Measurements from ENCODE around the gene MACROD2. TPM values are rescaled to one million over a fixed set of nuclear protein-coding genes. Genes with fewer than 3 reads are reported as not detected.

The MACROD2 gene
- polyA plus RNA-seq, 1 experiment, result 0.47 TPM

GRCh38 chr20:14559612-14560011, 564.3 kb downstream of the MACROD2 start:
- DNase-seq (ENCODE audit: low read depth), result no peak
- Histone ChIP-seq H3K4me3 (ENCODE audit: low read depth, low read length) (no peak overlapping the region), H3K36me3 (ENCODE audit: control insufficient read depth, insufficient read depth, low read length) (no peaks in the 10 kb centered on the region), H3K27me3 (ENCODE audit: control insufficient read depth, insufficient read depth, low read length) (no peaks in the 10 kb centered on the region)
- POLR2A ChIA-PET, result no interaction called here
- CTCF ChIA-PET, result no interaction called here
- TF ChIP-seq, protein P1, sequence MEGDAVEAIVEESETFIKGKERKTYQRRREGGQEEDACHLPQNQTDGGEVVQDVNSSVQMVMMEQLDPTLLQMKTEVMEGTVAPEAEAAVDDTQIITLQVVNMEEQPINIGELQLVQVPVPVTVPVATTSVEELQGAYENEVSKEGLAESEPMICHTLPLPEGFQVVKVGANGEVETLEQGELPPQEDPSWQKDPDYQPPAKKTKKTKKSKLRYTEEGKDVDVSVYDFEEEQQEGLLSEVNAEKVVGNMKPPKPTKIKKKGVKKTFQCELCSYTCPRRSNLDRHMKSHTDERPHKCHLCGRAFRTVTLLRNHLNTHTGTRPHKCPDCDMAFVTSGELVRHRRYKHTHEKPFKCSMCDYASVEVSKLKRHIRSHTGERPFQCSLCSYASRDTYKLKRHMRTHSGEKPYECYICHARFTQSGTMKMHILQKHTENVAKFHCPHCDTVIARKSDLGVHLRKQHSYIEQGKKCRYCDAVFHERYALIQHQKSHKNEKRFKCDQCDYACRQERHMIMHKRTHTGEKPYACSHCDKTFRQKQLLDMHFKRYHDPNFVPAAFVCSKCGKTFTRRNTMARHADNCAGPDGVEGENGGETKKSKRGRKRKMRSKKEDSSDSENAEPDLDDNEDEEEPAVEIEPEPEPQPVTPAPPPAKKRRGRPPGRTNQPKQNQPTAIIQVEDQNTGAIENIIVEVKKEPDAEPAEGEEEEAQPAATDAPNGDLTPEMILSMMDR (IDR thresholded peaks at IDR 0.05; ENCODE audit: insufficient read depth, low read depth, low read length), result no peak

GRCh38 chr20:14561741-14562221, 566.5 kb downstream of the MACROD2 start:
- H3K36me3 ChIP-seq (ENCODE audit: control insufficient read depth, insufficient read depth, low read length), result no peaks in the 10 kb centered on the region
- ChIA-PET POLR2A (no interaction called here), CTCF (interaction anchor here (0.6 kb wide), 1 partner anchor 675 kb away, joined by 3 read pairs; no protein-coding TSS in a partner anchor)
- DNase-seq (ENCODE audit: low read depth), result no peak
- TF ChIP-seq, protein P1 (IDR thresholded peaks at IDR 0.05; ENCODE audit: insufficient read depth, low read depth, low read length), result no peak
- no peak overlapping the region for H3K4me3 ChIP-seq (ENCODE audit: low read depth, low read length)
- H3K27me3 ChIP-seq (ENCODE audit: control insufficient read depth, insufficient read depth, low read length), result no peaks in the 10 kb centered on the region

DNA sequence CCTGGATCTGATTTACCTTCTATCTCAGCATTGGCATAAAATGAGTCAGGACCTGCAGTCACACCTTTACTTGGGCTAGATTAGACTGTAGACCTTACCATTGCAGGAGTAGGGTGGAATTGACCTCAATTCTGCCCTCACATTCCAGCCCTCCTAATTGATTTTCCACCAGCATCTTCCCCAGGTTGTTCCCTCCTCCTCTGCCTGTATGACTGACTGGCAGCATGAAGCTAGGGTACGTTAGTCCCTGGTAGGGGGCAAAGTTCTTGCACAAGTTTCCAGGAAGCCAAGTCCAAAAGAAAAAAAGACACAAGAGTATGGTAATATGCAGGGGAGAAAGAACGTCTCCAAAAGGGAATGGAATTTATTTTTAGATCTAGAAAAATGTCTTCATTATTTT, 567.7 kb downstream of the MACROD2 start:
- Histone ChIP-seq H3K4me3 (ENCODE audit: low read depth, low read length) (no peak overlapping the region), H3K27me3 (ENCODE audit: control insufficient read depth, insufficient read depth, low read length) (no peaks in the 10 kb centered on the region), H3K36me3 (ENCODE audit: control insufficient read depth, insufficient read depth, low read length) (no peaks in the 10 kb centered on the region)
- TF ChIP-seq, protein P1 (IDR thresholded peaks at IDR 0.05; ENCODE audit: insufficient read depth, low read depth, low read length), result no peak
- ChIA-PET CTCF (interaction anchor here (0.7 kb wide), 1 partner anchor 226 kb away, joined by 3 read pairs; the partner anchor contains the start of gene FLRT3), POLR2A (no interaction called here)
- no peak for DNase-seq (ENCODE audit: low read depth)

GRCh38 chr20:14566505-14566904, 571.2 kb downstream of the MACROD2 start:
- ChIA-PET CTCF (interaction anchor here (1.0 kb wide), 1 partner anchor 456 kb away, joined by 4 read pairs; no protein-coding TSS in a partner anchor), POLR2A (no interaction called here)
- H3K27me3 ChIP-seq (ENCODE audit: control insufficient read depth, insufficient read depth, low read length), result no peaks in the 10 kb centered on the region
- no peaks in the 10 kb centered on the region for H3K36me3 ChIP-seq (ENCODE audit: control insufficient read depth, insufficient read depth, low read length)
- DNase-seq (ENCODE audit: low read depth), result peak; percentile 74
- no peak overlapping the region for H3K4me3 ChIP-seq (ENCODE audit: low read depth, low read length)
- TF ChIP-seq, protein P1 (IDR thresholded peaks at IDR 0.05; ENCODE audit: insufficient read depth, low read depth, low read length), result no peak

GRCh38 chr20:14568225-14568624, 572.9 kb downstream of the MACROD2 start:
- no peak overlapping the region for H3K4me3 ChIP-seq (ENCODE audit: low read depth, low read length)
- no peaks in the 10 kb centered on the region for H3K36me3 ChIP-seq (ENCODE audit: control insufficient read depth, insufficient read depth, low read length)
- TF ChIP-seq, protein P1 (IDR thresholded peaks at IDR 0.05; ENCODE audit: insufficient read depth, low read depth, low read length), result no peak
- DNase-seq (ENCODE audit: low read depth), result no peak
- POLR2A ChIA-PET, result no interaction called here
- CTCF ChIA-PET, result interaction anchor here (1.0 kb wide), 1 partner anchor 1052 kb away, joined by 3 read pairs; no protein-coding TSS in a partner anchor
- no peaks in the 10 kb centered on the region for H3K27me3 ChIP-seq (ENCODE audit: control insufficient read depth, insufficient read depth, low read length)

All from BJ (cell line).